Upper lobe of left lung (tissue), 4 donors: ENCODE data around the gene MYOCD.

Experiments
- CTCF ChIP-seq, 6 experiments: fragments of 450-650 bp in 4 of 6; fragments of 200-600 bp in 2 of 6; sonication (generic) in 2 of 6; IDR thresholded peaks; one replicate each; pipeline ENCODE4 v1.5.1; 2016 to 2019; ENCODE audit warnings: antibody characterized with exemption in 6 of 6
- POLR2A ChIP-seq, 4 donors: fragments of 450-650 bp; IDR thresholded peaks; one replicate each; pipeline ENCODE4 v1.5.1; 2016 to 2017; ENCODE audit warnings: antibody characterized with exemption in 4 of 4, mild to moderate bottlenecking in 2 of 4
- POLR2AphosphoS5 ChIP-seq, 2 donors: sonication (generic); formaldehyde crosslinking; IDR thresholded peaks; one replicate each; pipeline ENCODE4 v1.5.1; 2017; ENCODE audit warnings: antibody characterized with exemption in 2 of 2

- no peak for TF ChIP-seq CTCF (IDR thresholded peaks at IDR 0.05)
- TF ChIP-seq POLR2A (IDR thresholded peaks at IDR 0.05): no peak
- TF ChIP-seq POLR2AphosphoS5 (IDR thresholded peaks at IDR 0.05): no peak
Observed at GRCh38 chr17:12637015-12637414, 28.7 kb upstream of the MYOCD start.
